Measurements from ENCODE around the gene LILRA6. TPM values are rescaled to one million over a fixed set of nuclear protein-coding genes. Genes with fewer than 3 reads are reported as not detected.

Gene LILRA6
- total and polyA plus RNA-seq, 10 of the 15 experiments (the other 5 are each of a cell fraction or from before 2014, with no cell fraction given), result 0.04 to 1.7 (median 0.09) TPM; not detected in 2

DNA sequence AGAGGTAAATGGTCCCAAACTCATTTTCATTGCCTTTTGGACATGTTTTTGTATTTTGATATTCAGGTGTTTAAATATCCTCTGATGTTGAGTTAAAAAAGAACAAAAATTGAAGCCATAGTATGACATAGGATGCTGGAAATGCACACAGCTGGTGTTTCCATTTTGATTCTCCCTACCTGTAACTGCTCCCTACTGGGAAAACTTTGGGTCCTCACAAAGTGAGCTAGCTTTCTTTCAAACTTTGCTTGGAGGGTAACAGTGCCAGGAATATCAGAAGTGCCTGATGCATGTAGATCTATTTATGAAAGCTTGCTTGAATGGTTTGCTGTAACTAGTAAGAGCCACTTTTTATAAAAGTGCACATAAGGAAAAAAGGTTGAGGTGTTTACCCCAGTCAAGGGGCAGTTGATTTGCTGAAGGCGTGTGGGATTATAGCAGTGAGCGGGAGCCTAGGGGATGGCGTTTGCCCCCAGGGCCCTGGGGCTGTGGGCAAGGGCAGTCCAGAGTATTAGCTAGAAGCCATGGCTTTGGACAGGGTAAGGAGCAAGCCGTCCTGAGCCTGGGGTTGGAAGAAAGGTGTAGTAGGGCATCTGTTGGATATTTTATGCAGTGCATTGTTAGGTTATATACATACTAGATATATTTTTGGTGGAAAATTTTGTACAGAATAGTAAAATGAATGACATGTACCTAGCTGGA, 37.7 kb downstream of the LILRA6 start:
- POLR2A ChIA-PET, result interaction anchor here (0.6 to 7.7 kb wide), 2 partner anchors 14 to 44 kb away, joined by 9 to 100 read pairs; partner anchors contain the start of genes MBOAT7 and TSEN34
- Histone ChIP-seq H3K4me3 (peak overlapping the region; percentile 92), H3K9me3 (replicated peaks; ENCODE audit: control insufficient read depth, insufficient read depth, low read length) (no peaks in the 10 kb centered on the region), H3K79me2 (ENCODE audit: control insufficient read depth, insufficient read depth, low read length) (peaks cover 62% of the 10 kb centered on the region), H3K4me1 (ENCODE audit: control insufficient read depth, insufficient read depth, low read length) (peaks cover 55% of the 10 kb centered on the region), H3K4me2 (ENCODE audit: control insufficient read depth, insufficient read depth) (peak overlapping the region; percentile 91), H3K27me3 (replicated peaks in 1 of 2; ENCODE audit: control insufficient read depth in 2 of 2, insufficient read depth in 2 of 2, low read length in 1 of 2) (no peaks in the 10 kb centered on the region), H3K27ac (ENCODE audit: control insufficient read depth, insufficient read depth) (no peak overlapping the region), H3K9ac (ENCODE audit: control insufficient read depth, insufficient read depth, low read length) (peak overlapping the region; percentile 5; the same call in 1 of the 2 replicates), H2AFZ (ENCODE audit: control insufficient read depth, low read depth, low read length) (no peak overlapping the region), H3K36me3 (ENCODE audit: control insufficient read depth in 2 of 2, insufficient read depth in 2 of 2, low read length in 1 of 2) (peaks cover 25 to 34% of the 10 kb centered on the region in 2 experiments), H4K20me1 (ENCODE audit: control insufficient read depth, insufficient read depth) (peaks cover 20% of the 10 kb centered on the region)
- BruUV-seq (replicated peaks), result no TSS peak
- RAD21 ChIA-PET (ENCODE audit: unreplicated experiment), result interaction anchor here (1.0 kb wide), 1 partner anchor 15 kb away, joined by 3 read pairs; the partner anchor contains the start of gene MBOAT7
- FAIRE-seq (no peak), ATAC-seq (no peak), DNase-seq (ENCODE audit: low read depth, low spot score) (no peak)
- intact Hi-C loops (cut with micrococcal nuclease; ENCODE audit: unreplicated experiment), result no loop called here
- CTCF ChIA-PET, result interaction anchor here (0.6 to 1.1 kb wide), 6 partner anchors 16 to 185 kb away, joined by 3 to 4 read pairs (median 4); no protein-coding TSS in a partner anchor
- WGBS (ENCODE audit: insufficient coverage, insufficient replicate concordance, low lambda C conversion rate, missing lambda C conversion rate), result 64% methylated on average over 4 of the region's 4 CpGs
- SMC1A ChIA-PET (ENCODE audit: uncharacterized antibody, unreplicated experiment), result interaction anchor here (0.7 to 1.6 kb wide), 3 partner anchors 12 to 16 kb away, joined by 3 to 9 read pairs (median 3); partner anchors contain the start of gene MBOAT7
- in situ Hi-C loops (cut with MboI), result no loop called here
- TF ChIP-seq RAD51 (IDR thresholded peaks at IDR 0.05), result no peak
- TF ChIP-seq, protein P1, sequence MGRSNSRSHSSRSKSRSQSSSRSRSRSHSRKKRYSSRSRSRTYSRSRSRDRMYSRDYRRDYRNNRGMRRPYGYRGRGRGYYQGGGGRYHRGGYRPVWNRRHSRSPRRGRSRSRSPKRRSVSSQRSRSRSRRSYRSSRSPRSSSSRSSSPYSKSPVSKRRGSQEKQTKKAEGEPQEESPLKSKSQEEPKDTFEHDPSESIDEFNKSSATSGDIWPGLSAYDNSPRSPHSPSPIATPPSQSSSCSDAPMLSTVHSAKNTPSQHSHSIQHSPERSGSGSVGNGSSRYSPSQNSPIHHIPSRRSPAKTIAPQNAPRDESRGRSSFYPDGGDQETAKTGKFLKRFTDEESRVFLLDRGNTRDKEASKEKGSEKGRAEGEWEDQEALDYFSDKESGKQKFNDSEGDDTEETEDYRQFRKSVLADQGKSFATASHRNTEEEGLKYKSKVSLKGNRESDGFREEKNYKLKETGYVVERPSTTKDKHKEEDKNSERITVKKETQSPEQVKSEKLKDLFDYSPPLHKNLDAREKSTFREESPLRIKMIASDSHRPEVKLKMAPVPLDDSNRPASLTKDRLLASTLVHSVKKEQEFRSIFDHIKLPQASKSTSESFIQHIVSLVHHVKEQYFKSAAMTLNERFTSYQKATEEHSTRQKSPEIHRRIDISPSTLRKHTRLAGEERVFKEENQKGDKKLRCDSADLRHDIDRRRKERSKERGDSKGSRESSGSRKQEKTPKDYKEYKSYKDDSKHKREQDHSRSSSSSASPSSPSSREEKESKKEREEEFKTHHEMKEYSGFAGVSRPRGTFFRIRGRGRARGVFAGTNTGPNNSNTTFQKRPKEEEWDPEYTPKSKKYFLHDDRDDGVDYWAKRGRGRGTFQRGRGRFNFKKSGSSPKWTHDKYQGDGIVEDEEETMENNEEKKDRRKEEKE (IDR thresholded peaks at IDR 0.05), result no peak
- TF ChIP-seq POU2F2 (IDR thresholded peaks at IDR 0.05; ENCODE audit: borderline replicate concordance, low read depth, low read length), result no peak
- TF ChIP-seq, protein P2, sequence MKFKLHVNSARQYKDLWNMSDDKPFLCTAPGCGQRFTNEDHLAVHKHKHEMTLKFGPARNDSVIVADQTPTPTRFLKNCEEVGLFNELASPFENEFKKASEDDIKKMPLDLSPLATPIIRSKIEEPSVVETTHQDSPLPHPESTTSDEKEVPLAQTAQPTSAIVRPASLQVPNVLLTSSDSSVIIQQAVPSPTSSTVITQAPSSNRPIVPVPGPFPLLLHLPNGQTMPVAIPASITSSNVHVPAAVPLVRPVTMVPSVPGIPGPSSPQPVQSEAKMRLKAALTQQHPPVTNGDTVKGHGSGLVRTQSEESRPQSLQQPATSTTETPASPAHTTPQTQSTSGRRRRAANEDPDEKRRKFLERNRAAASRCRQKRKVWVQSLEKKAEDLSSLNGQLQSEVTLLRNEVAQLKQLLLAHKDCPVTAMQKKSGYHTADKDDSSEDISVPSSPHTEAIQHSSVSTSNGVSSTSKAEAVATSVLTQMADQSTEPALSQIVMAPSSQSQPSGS (IDR thresholded peaks at IDR 0.05; ENCODE audit: low read length), result no peak
- TF ChIP-seq, protein P3, sequence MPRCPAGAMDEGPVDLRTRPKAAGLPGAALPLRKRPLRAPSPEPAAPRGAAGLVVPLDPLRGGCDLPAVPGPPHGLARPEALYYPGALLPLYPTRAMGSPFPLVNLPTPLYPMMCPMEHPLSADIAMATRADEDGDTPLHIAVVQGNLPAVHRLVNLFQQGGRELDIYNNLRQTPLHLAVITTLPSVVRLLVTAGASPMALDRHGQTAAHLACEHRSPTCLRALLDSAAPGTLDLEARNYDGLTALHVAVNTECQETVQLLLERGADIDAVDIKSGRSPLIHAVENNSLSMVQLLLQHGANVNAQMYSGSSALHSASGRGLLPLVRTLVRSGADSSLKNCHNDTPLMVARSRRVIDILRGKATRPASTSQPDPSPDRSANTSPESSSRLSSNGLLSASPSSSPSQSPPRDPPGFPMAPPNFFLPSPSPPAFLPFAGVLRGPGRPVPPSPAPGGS (IDR thresholded peaks at IDR 0.05; ENCODE audit: borderline replicate concordance, insufficient read depth, low read depth, low read length, poor library complexity, severe bottlenecking), result no peak
- TF ChIP-seq CREB1 (IDR thresholded peaks at IDR 0.05; ENCODE audit: low read depth), result no peak
- TF ChIP-seq KDM1A (IDR thresholded peaks at IDR 0.05; ENCODE audit: borderline replicate concordance), result no peak
- TF ChIP-seq EZH2 (IDR thresholded peaks at IDR 0.05; ENCODE audit: borderline replicate concordance, control insufficient read depth, low read depth, low read length), result no peak
- TF ChIP-seq EED (IDR thresholded peaks at IDR 0.05; ENCODE audit: low read depth), result no peak
- TF ChIP-seq YBX1 (IDR thresholded peaks at IDR 0.05), result no peak
- no peak for TF ChIP-seq ELK1 (IDR thresholded peaks at IDR 0.05; ENCODE audit: low read depth, low read length)
- TF ChIP-seq, protein P4, sequence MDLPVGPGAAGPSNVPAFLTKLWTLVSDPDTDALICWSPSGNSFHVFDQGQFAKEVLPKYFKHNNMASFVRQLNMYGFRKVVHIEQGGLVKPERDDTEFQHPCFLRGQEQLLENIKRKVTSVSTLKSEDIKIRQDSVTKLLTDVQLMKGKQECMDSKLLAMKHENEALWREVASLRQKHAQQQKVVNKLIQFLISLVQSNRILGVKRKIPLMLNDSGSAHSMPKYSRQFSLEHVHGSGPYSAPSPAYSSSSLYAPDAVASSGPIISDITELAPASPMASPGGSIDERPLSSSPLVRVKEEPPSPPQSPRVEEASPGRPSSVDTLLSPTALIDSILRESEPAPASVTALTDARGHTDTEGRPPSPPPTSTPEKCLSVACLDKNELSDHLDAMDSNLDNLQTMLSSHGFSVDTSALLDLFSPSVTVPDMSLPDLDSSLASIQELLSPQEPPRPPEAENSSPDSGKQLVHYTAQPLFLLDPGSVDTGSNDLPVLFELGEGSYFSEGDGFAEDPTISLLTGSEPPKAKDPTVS (IDR thresholded peaks at IDR 0.05; ENCODE audit: low read depth, low read length), result no peak
- TF ChIP-seq RAD21 (IDR thresholded peaks at IDR 0.05; ENCODE audit: insufficient read depth, low read depth, low read length), result no peak
- no peak for TF ChIP-seq RCOR1 (conservative IDR thresholded peaks at IDR 0.05; ENCODE audit: low read depth, low read length)
